Measurements from ENCODE around the gene DAZAP1. TPM values are rescaled to one million over a fixed set of nuclear protein-coding genes. Genes with fewer than 3 reads are reported as not detected.

The DAZAP1 gene
- total and polyA plus RNA-seq, 3 experiments from 2014 or later: 7.7 to 253 (median 253) TPM

DNA sequence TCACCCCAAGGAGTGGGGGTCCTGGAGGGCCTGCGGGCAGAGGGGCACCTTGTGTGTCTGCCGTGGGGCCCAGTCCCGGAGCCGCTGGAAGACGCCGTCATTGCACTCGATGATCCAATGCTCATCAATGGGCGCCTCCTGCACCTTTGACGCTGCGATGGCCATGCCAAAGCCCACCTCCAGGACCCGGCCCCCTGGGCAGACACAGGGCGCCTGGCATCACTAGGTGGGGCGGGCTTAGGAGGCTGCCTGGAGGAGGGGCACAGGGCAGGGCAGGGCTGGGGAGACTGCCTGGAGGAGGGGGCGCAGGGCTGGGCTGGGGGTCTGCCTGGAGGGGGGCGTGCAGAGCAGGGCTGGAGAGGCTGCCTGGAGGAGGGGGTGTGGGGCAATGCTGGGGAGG is 7.6 kb upstream of the DAZAP1 start:
- peak overlapping the region in 1 of 7 donors; percentile 13 for H3K4me3 Mint-ChIP-seq
- H3K36me3 Mint-ChIP-seq: no peaks in the 10 kb centered on the region
- DNase-seq: no peak
- Histone ChIP-seq H3K27ac (ENCODE audit: low read depth, low read length) (no peak overlapping the region), H3K4me3 (ENCODE audit: low read length) (no peak overlapping the region), H3K9me3 (ENCODE audit: low read length) (no peaks in the 10 kb centered on the region), H3K4me1 (ENCODE audit: insufficient read depth, low read length) (peaks cover 23% of the 10 kb centered on the region), H3K27me3 (ENCODE audit: insufficient read depth, low read length, poor library complexity, severe bottlenecking) (no peaks in the 10 kb centered on the region), H3K36me3 (ENCODE audit: insufficient read depth, low read length) (no peaks in the 10 kb centered on the region)
- H3K27me3 Mint-ChIP-seq: peaks cover 5 to 8% of the 10 kb centered on the region in 2 donors
- peaks cover 0 to 25% (median 4%) of the 10 kb centered on the region in 3 donors for H3K4me1 Mint-ChIP-seq
- no peaks in the 10 kb centered on the region for H3K9me3 Mint-ChIP-seq
- H3K27ac Mint-ChIP-seq: no peak overlapping the region
- ChIA-PET CTCF (no interaction called here), POLR2A (no interaction called here)

DNA sequence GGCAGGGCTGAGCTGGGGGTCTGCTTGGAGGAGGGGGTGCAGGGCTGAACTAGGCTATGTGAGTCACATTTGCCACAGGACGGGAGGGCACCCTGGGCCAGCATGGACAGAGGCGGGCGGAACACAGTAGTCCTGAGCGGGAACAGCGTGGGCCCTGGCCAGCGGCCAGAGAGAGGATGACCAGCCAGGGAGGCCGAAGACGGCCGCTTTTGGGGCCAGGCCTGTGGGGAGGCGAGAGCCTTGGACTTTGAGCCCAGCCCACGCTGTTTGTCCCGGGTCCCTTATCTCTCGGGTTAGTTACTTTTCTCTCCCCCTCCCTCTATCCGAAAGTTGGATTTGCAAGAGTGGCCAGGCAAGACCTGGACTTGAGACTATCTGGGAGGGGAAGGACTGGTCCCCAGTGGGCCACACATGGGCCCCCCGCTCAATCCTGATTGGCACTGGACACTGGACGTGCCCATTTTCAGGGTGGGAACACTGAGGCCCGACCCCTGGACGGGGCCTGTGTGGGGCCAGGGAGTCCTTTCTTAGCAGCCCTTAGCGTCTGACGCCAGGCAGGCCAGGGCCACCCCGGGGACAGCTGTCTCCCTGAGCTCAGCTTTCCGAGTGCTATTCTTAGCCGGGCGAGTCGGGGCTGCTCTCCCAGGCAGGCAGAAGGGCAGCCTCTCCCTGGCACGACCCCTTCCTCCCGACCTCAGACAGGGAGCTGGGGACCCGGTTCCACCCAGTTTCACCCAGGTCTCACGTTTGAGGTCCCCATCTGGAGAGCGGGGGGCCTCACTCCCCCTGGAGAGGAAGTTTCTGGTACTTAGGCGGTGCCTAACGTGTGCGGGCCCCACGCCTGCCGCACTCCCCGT is 6.9 kb upstream of the DAZAP1 start:
- Histone ChIP-seq H3K9me3 (ENCODE audit: low read length) (no peaks in the 10 kb centered on the region), H3K27ac (ENCODE audit: low read depth, low read length) (peak overlapping the region; percentile 20), H3K4me1 (ENCODE audit: insufficient read depth, low read length) (peaks cover 23% of the 10 kb centered on the region), H3K27me3 (ENCODE audit: insufficient read depth, low read length, poor library complexity, severe bottlenecking) (no peaks in the 10 kb centered on the region), H3K36me3 (ENCODE audit: insufficient read depth, low read length) (no peaks in the 10 kb centered on the region), H3K4me3 (ENCODE audit: low read length) (peak overlapping the region; percentile 49)
- H3K36me3 Mint-ChIP-seq: no peaks in the 10 kb centered on the region
- CTCF ChIA-PET: interaction anchor here (1.0 kb wide), 1 partner anchor 45 kb away, joined by 3 read pairs; no protein-coding TSS in a partner anchor
- H3K27me3 Mint-ChIP-seq: peaks cover 5 to 8% of the 10 kb centered on the region in 2 donors
- H3K4me3 Mint-ChIP-seq: peak overlapping the region; percentile 52 to 87 (median 67)
- no peak for DNase-seq
- POLR2A ChIA-PET: no interaction called here
- H3K4me1 Mint-ChIP-seq: peaks cover 0 to 25% (median 4%) of the 10 kb centered on the region in 3 donors
- peak overlapping the region in 2 of 8 donors; percentile 46 to 50 for H3K27ac Mint-ChIP-seq
- H3K9me3 Mint-ChIP-seq: no peaks in the 10 kb centered on the region

DNA sequence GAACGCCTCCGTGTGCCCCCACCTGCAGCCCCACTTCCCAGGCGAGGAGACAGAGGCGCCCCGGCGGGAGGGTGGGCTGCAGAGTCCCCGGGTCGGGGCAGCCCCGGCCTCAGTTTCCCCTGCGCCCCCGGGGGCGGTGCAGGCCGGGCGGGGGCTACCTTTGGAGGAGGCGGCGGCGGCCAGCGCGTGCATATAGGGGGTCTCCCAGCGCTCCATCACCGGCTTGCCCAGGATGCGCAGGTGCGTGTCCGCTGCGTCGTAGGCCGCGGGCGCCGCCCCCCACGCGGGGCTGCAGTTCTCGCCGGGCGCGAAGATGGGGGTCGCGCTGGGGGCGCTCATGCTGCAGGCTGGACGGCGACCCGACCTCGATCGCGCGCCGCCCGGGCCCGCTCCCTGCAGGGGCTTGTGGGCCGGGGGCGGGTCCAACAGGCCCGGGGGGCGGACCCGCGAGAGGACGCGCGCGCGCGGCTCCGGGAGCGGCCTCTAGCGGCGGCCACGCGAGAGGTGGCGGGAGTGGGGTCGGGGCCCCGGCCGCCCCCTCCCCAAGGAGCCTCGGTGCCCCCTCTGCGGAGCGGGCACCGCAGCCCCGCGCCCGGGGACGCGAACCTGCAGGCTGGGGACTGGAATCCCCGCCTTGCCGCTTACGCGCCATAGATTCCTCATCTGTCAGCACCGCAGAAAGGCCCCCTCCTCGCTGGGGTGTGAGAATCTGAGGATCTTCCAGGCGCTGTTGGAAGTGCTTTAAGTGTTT is 6.1 kb upstream of the DAZAP1 start, which contains the start of gene GAMT:
TSS of gene GAMT (minus strand) at position 405 of the 751 bp plus-strand sequence. CDS start at position 339, 66 bp downstream.
- peak; percentile 38 to 69 (median 52) for DNase-seq
- peaks cover 5 to 8% of the 10 kb centered on the region in 2 donors for H3K27me3 Mint-ChIP-seq
- no peaks in the 10 kb centered on the region for H3K9me3 Mint-ChIP-seq
- Histone ChIP-seq H3K27ac (ENCODE audit: low read depth, low read length) (peak within 1 kb of the TSS; percentile 31), H3K4me3 (ENCODE audit: low read length) (peak within 1 kb of the TSS; percentile 49), H3K9me3 (ENCODE audit: low read length) (no peaks in the 10 kb centered on the region), H3K36me3 (ENCODE audit: insufficient read depth, low read length) (no peaks in the 10 kb centered on the region), H3K27me3 (ENCODE audit: insufficient read depth, low read length, poor library complexity, severe bottlenecking) (no peaks in the 10 kb centered on the region), H3K4me1 (ENCODE audit: insufficient read depth, low read length) (peaks cover 24% of the 10 kb centered on the region)
- POLR2A ChIA-PET: no interaction called here
- H3K4me1 Mint-ChIP-seq: peaks cover under 1 to 21% (median 5%) of the 10 kb centered on the region in 3 donors
- H3K36me3 Mint-ChIP-seq: no peaks in the 10 kb centered on the region
- H3K4me3 Mint-ChIP-seq: peak within 1 kb of the TSS; percentile 61 to 87 (median 71)
- no peak within 1 kb of the TSS for H3K27ac Mint-ChIP-seq
- CTCF ChIA-PET: interaction anchor here (1.0 kb wide), 1 partner anchor 44 kb away, joined by 3 read pairs; no protein-coding TSS in a partner anchor

DNA sequence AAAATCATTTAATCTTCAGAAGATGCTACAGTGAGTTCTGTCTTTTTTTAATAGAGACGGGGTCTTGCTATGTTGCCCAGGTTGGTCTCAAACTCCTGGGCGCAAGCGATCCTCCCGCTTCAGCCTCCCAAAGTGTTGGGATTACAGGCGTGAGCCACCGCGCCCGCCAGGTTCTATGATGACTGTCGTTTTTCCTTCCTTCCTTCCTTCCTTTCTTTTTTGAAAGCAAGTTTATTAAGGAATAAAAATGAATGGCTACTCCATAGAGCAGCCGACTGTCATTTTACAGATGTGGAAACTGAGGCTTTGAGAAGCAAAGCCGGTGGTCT is 5.5 kb upstream of the DAZAP1 start:
- POLR2A ChIA-PET: no interaction called here

DNA sequence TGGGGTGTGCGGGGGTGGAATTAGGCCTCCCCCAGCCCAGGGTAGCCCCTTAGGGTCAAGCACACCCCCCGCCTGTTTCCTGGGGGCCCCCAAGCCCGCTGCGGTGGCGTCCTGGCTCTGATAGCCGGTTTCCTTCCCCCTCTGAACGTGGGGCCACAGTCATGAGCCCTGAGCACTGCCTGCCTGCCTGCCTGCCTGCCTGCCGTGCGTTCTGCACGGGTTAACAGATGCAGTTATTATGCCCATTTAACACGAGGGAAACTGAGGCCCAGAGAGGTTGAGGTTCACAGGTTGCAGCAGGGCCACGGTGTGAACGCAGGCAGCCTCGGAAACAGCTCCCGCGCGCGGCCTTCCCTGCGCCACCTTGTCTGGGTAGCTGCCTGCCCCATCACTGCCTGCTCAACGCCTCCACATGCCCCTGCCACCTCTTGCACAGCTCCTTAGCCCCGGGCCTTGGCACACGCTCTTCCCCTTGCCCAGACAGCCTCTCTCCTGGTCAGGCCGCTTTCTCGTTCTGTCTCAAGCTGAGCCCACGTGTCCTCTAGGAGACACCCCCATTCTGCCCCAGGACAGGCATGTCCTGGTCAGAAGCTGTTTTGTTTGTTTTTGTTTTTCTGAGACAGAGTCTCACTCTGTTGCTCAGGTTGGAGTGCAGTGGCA is 4.8 kb upstream of the DAZAP1 start:
- Histone ChIP-seq H3K4me1 (ENCODE audit: insufficient read depth, low read length) (peaks cover 27% of the 10 kb centered on the region), H3K27ac (ENCODE audit: low read depth, low read length) (no peak overlapping the region), H3K4me3 (ENCODE audit: low read length) (no peak overlapping the region), H3K27me3 (ENCODE audit: insufficient read depth, low read length, poor library complexity, severe bottlenecking) (no peaks in the 10 kb centered on the region), H3K9me3 (ENCODE audit: low read length) (no peaks in the 10 kb centered on the region), H3K36me3 (ENCODE audit: insufficient read depth, low read length) (no peaks in the 10 kb centered on the region)
- no peak for DNase-seq
- peaks cover 7 to 22% (median 9%) of the 10 kb centered on the region in 3 donors for H3K4me1 Mint-ChIP-seq
- H3K36me3 Mint-ChIP-seq: no peaks in the 10 kb centered on the region
- CTCF ChIA-PET: interaction anchor here (1.0 kb wide), 1 partner anchor 19 kb away, joined by 3 read pairs; no protein-coding TSS in a partner anchor
- no peak overlapping the region for H3K27ac Mint-ChIP-seq
- peaks cover 5 to 8% of the 10 kb centered on the region in 2 donors for H3K27me3 Mint-ChIP-seq
- no peaks in the 10 kb centered on the region for H3K9me3 Mint-ChIP-seq
- peak overlapping the region in 6 of 7 donors; percentile 59 to 80 (median 72) for H3K4me3 Mint-ChIP-seq
- POLR2A ChIA-PET: interaction anchor here (1.0 kb wide), 1 partner anchor 19 kb away, joined by 3 read pairs; the partner anchor contains the start of gene NDUFS7

More for the DNA sequence above, 5.5 kb upstream of the DAZAP1 start:
- Histone ChIP-seq H3K9me3 (ENCODE audit: low read length) (no peaks in the 10 kb centered on the region), H3K4me1 (ENCODE audit: insufficient read depth, low read length) (peaks cover 26% of the 10 kb centered on the region), H3K4me3 (ENCODE audit: low read length) (peak overlapping the region; percentile 43), H3K36me3 (ENCODE audit: insufficient read depth, low read length) (no peaks in the 10 kb centered on the region), H3K27me3 (ENCODE audit: insufficient read depth, low read length, poor library complexity, severe bottlenecking) (no peaks in the 10 kb centered on the region), H3K27ac (ENCODE audit: low read depth, low read length) (peak overlapping the region; percentile 31)
- Mint-ChIP-seq H3K9me3 (no peaks in the 10 kb centered on the region), H3K27me3 (peaks cover 5 to 8% of the 10 kb centered on the region in 2 donors), H3K4me1 (peaks cover 6 to 22% (median 9%) of the 10 kb centered on the region in 3 donors), H3K4me3 (peak overlapping the region; percentile 44 to 70 (median 62)), H3K36me3 (no peaks in the 10 kb centered on the region), H3K27ac (no peak overlapping the region)
- DNase-seq: no peak
- CTCF ChIA-PET: no interaction called here

DNA sequence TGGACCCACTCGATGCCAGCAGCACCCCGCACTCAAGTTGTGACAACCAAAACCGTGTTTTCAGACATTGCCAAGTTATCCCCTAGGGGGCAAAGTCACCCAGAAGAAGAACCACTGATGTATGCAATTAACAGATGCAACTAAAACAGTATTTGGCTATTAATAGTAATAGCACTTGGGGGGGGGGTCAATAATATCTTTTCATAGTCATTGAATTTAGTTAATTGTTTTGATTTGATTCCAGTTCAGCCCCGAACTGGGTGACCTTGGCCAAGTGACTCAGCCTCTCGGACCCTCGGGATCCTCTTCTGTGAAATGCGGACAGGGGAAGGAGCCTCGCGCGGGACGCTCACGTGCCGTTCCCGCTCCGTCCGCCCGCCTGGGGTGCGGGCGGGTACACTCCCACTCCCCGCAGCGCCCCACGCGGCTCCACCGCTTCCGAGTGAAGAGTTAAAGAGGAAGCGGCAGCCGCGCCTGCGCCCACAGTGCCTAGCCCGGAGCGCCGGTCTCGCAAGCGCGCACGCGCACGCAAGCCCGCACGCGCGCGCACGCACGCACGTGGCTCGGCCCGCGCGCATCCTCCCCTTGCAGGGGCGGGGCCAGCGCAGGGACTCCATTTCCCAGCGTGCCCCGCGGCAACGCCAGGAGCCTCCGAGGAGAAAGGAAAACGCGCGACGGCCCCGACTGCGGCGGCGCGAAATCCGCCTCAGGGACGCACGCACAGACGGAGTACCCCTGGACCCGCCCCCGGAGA is 435 bp upstream of the DAZAP1 start:
- H3K27ac Mint-ChIP-seq: peak overlapping the region; percentile 68 to 94 (median 82)
- H3K36me3 Mint-ChIP-seq: peaks cover 0 to 23% (median 3%) of the 10 kb centered on the region in 3 donors
- H3K4me3 ChIP-seq (ENCODE audit: low read length): peak overlapping the region; percentile 68
- peak; percentile 99 to 100 (median 99) for DNase-seq
- peaks cover 4% of the 10 kb centered on the region for H3K36me3 ChIP-seq (ENCODE audit: insufficient read depth, low read length)
- peak overlapping the region; percentile 78 to 91 (median 80) for H3K4me3 Mint-ChIP-seq
- H3K27me3 Mint-ChIP-seq: peaks cover 5 to 10% of the 10 kb centered on the region in 2 donors
- CTCF ChIA-PET: no interaction called here
- no peaks in the 10 kb centered on the region for H3K27me3 ChIP-seq (ENCODE audit: insufficient read depth, low read length, poor library complexity, severe bottlenecking)
- peak overlapping the region; percentile 48 for H3K27ac ChIP-seq (ENCODE audit: low read depth, low read length)
- POLR2A ChIA-PET: no interaction called here
- H3K9me3 Mint-ChIP-seq: no peaks in the 10 kb centered on the region
- no peaks in the 10 kb centered on the region for H3K9me3 ChIP-seq (ENCODE audit: low read length)
- peaks cover 40 to 46% (median 41%) of the 10 kb centered on the region in 3 donors for H3K4me1 Mint-ChIP-seq
- H3K4me1 ChIP-seq (ENCODE audit: insufficient read depth, low read length): peaks cover 47% of the 10 kb centered on the region
